SK-N-SH (cell line): ENCODE data around the gene PBX1. TPM values are rescaled to one million over a fixed set of nuclear protein-coding genes. Genes with fewer than 3 reads are reported as not detected.
"Not testable (repeated sequence)": the region's sequence is repeated elsewhere in the genome, so short reads cannot be mapped to it uniquely, and the experiment has no call there.

Source experiments
- CTCF ChIA-PET: fragments of 300-600, 350-600 bp; formaldehyde crosslinking; extraction: SDS; loops from one replicate; lab custom pipeline; 2021; lab: Yijun Ruan, JAX
- POLR2A ChIA-PET: fragments of 350-600 bp; sonication (Branson Sonifier 250); formaldehyde crosslinking; extraction: SDS; loops from one replicate; lab custom pipeline; 2020; ENCODE audit warnings: antibody characterized with exemption, inconsistent platforms; lab: Yijun Ruan, JAX
- DNase-seq: peaks from one replicate; pipeline ENCODE4 v3.0.0; 2012
- H2AFZ ChIP-seq: fragments of 200-600 bp; sonication (generic); 2 replicates; pipeline ENCODE4 v1.8.1; 2016; ENCODE audit warnings: antibody characterized with exemption, mild to moderate bottlenecking, low read depth
- H3F3A ChIP-seq: fragments of 200-600 bp; sonication (generic); replicated peaks from 2 replicates; pipeline ENCODE3; 2016; ENCODE audit warnings: antibody characterized with exemption, mild to moderate bottlenecking; ENCODE audit not compliant: insufficient read depth
- H3K27ac ChIP-seq, 2 experiments: fragments of 200-500 bp in 1 of 2; fragments of 200-600 bp in 1 of 2; sonication (Bioruptor generic) in 1 of 2; sonication (generic), shearing (Covaris generic) in 1 of 2; 2 replicates each; pipeline versions ENCODE4 v1.5.1 to v1.6.1; 2014 to 2016; ENCODE audit warnings: low read depth in 2 of 2, inconsistent platforms in 1 of 2, low read length in 1 of 2, mild to moderate bottlenecking in 1 of 2, mixed read lengths in 1 of 2
- H3K27me3 ChIP-seq: fragments of 200-600 bp; sonication (generic), shearing (Covaris generic); 2 replicates; pipeline ENCODE4 v1.6.1; 2016; ENCODE audit warnings: mixed run types; ENCODE audit not compliant: insufficient read depth
- H3K36me3 ChIP-seq, 2 experiments: fragments of 200-500 bp in 1 of 2; fragments of 200-600 bp in 1 of 2; sonication (Bioruptor generic) in 1 of 2; sonication (generic) in 1 of 2; replicated peaks in 1 of 2; 2 replicates each; pipeline versions ENCODE3 to v1.5.1; 2014 to 2016; ENCODE audit warnings: low read length in 1 of 2, mild to moderate bottlenecking in 1 of 2; ENCODE audit not compliant: insufficient read depth in 2 of 2, control insufficient read depth in 1 of 2
- H3K4me1 ChIP-seq, 2 experiments: fragments of 200-500 bp in 1 of 2; fragments of 200-600 bp in 1 of 2; sonication (Bioruptor generic) in 1 of 2; sonication (generic), shearing (Covaris generic) in 1 of 2; 2 replicates each; pipeline versions ENCODE4 v1.5.1 to v1.6.1; 2014 to 2016; ENCODE audit warnings: low read depth in 1 of 2, low read length in 1 of 2, mixed run types in 1 of 2; ENCODE audit not compliant: insufficient read depth in 2 of 2, control insufficient read depth in 1 of 2
- H3K4me2 ChIP-seq: fragments of 200-600 bp; sonication (generic), shearing (Covaris generic); 2 replicates; pipeline ENCODE4 v1.6.1; 2017; ENCODE audit warnings: mixed run types
- H3K4me3 ChIP-seq, 2 experiments: fragments of 200-500 bp in 1 of 2; fragments of 200-600 bp in 1 of 2; sonication (Bioruptor generic) in 1 of 2; sonication (generic), shearing (Covaris generic) in 1 of 2; 2 replicates each; pipeline versions ENCODE4 v1.5.1 to v1.8.1; 2014 to 2016; ENCODE audit warnings: low read depth in 2 of 2, inconsistent platforms in 1 of 2, low read length in 1 of 2, mild to moderate bottlenecking in 1 of 2, mixed read lengths in 1 of 2, moderate library complexity in 1 of 2
- H3K79me2 ChIP-seq: fragments of 200-600 bp; sonication (generic); 2 replicates; pipeline ENCODE4 v1.8.1; 2017; ENCODE audit warnings: mild to moderate bottlenecking; ENCODE audit not compliant: insufficient read depth
- H3K9ac ChIP-seq: fragments of 200-600 bp; sonication (generic); 2 replicates; pipeline ENCODE4 v1.6.1; 2017; ENCODE audit warnings: mixed run types
- H3K9me2 ChIP-seq: fragments of 200-600 bp; sonication (generic); 2 replicates; pipeline ENCODE4 v1.6.1; 2017; ENCODE audit warnings: mixed run types
- H3K9me3 ChIP-seq: fragments of 200-600 bp; sonication (generic); 2 replicates; pipeline ENCODE4 v1.6.1; 2017; ENCODE audit warnings: mixed run types, mild to moderate bottlenecking, moderate library complexity
- H4K20me1 ChIP-seq: fragments of 200-600 bp; sonication (generic); 2 replicates; pipeline ENCODE4 v1.6.1; 2017; ENCODE audit warnings: mild to moderate bottlenecking, mixed run types; ENCODE audit not compliant: insufficient read depth
- CTCF ChIP-seq: fragments of 200-600 bp; sonication (generic); IDR thresholded peaks from 2 replicates; pipeline ENCODE4 v1.6.1; 2017; ENCODE audit warnings: antibody characterized with exemption, mild to moderate bottlenecking, moderate library complexity
- ELF1 ChIP-seq: IDR thresholded peaks from 2 replicates; pipeline ENCODE4 v1.4.0; 2012
- EP300 ChIP-seq, 2 experiments: IDR thresholded peaks; 2 replicates each; pipeline versions ENCODE4 v1.4.0 to v1.6.1; 2012; ENCODE audit warnings: borderline replicate concordance in 1 of 2, low read depth in 1 of 2, low read length in 1 of 2
- EZH2phosphoT487 ChIP-seq: fragments of 200-600 bp; sonication (generic); IDR thresholded peaks from 2 replicates; pipeline ENCODE4 v1.6.1; 2017; ENCODE audit warnings: low read depth, mixed run types, mild to moderate bottlenecking, antibody characterized with exemption, moderate library complexity, borderline replicate concordance
- FOXJ3 ChIP-seq: sonication (generic); formaldehyde crosslinking; IDR thresholded peaks from 2 replicates; pipeline ENCODE4 v1.5.1; 2020; ENCODE audit warnings: mild to moderate bottlenecking, missing genetic modification reagents
- FOXM1 ChIP-seq: IDR thresholded peaks from 2 replicates; pipeline ENCODE4 v1.4.0; 2012; ENCODE audit warnings: low read depth, mild to moderate bottlenecking
- IRF3 ChIP-seq: fragments of 150-350 bp; IDR thresholded peaks from 2 replicates; pipeline ENCODE4 v1.6.1; 2016; ENCODE audit warnings: mild to moderate bottlenecking, low read depth, low read length
- JUND ChIP-seq: IDR thresholded peaks from 2 replicates; pipeline ENCODE4 v1.4.0; 2012
- MEF2A ChIP-seq: IDR thresholded peaks from 2 replicates; pipeline ENCODE4 v1.4.0; 2012; ENCODE audit warnings: low read depth, borderline replicate concordance
- NFIC ChIP-seq: IDR thresholded peaks from 2 replicates; pipeline ENCODE4 v1.4.0; 2012; ENCODE audit warnings: borderline replicate concordance
- POLR2AphosphoS5 ChIP-seq: IDR thresholded peaks from 2 replicates; pipeline ENCODE4 v1.6.1; 2012; ENCODE audit warnings: low read depth, low read length
- RAD21 ChIP-seq: IDR thresholded peaks from 2 replicates; pipeline ENCODE4 v1.6.1; 2012; ENCODE audit warnings: mild to moderate bottlenecking, low read length
- RCOR1 ChIP-seq: fragments of 150-350 bp; IDR thresholded peaks from 2 replicates; pipeline ENCODE4 v1.6.1; 2017; ENCODE audit warnings: antibody characterized with exemption, low read length
- RXRA ChIP-seq: IDR thresholded peaks from 2 replicates; pipeline ENCODE4 v1.4.0; 2012; ENCODE audit warnings: low read depth, mild to moderate bottlenecking, borderline replicate concordance
- TCF12 ChIP-seq: IDR thresholded peaks from 2 replicates; pipeline ENCODE4 v1.4.0; 2012
- YY1 ChIP-seq: IDR thresholded peaks from 2 replicates; pipeline ENCODE4 v1.4.0; 2012; ENCODE audit warnings: low read depth, mild to moderate bottlenecking
- ZBTB33 ChIP-seq: IDR thresholded peaks from 2 replicates; pipeline ENCODE4 v1.4.0; 2012; ENCODE audit warnings: low read depth, borderline replicate concordance
- WGBS: methylation state at CpG from one replicate; pipeline ENCODE4 v1.1.6; 2017; ENCODE audit warnings: low lambda C conversion rate; 5-methylcytosine and 5-hydroxymethylcytosine counted together
- polyA plus RNA-seq, 3 experiments: library from polyadenylated mRNA; depleted of rRNA; stranded (reverse); fragments of >200 nt; gene quantifications; 2 replicates each; pipeline ENCODE4 v1.2.3, GENCODE V29; 2012

PBX1 gene
- polyA plus RNA-seq, 1 of the 3 experiments (the other 2 are of a cell fraction) = 27.0 TPM

- TF ChIP-seq POLR2AphosphoS5 = no peak
Measured at GRCh38 chr1:164524810-164525209, 34.2 kb upstream of the PBX1 start (continued).

- 79% methylated on average over 5 of the region's 5 CpGs for WGBS
- Histone ChIP-seq H3K4me1 (no peaks in the 10 kb centered on the region), H3F3A (no peaks in the 10 kb centered on the region), H3K79me2 (no peaks in the 10 kb centered on the region), H3K4me2 (no peak overlapping the region), H2AFZ (no peak overlapping the region), H3K9me3 (no peaks in the 10 kb centered on the region), H3K9me2 (no peaks in the 10 kb centered on the region), H4K20me1 (no peaks in the 10 kb centered on the region), H3K27ac (no peak overlapping the region), H3K4me3 (no peak overlapping the region), H3K36me3 (no peaks in the 10 kb centered on the region), H3K27me3 (no peaks in the 10 kb centered on the region), H3K9ac (no peak overlapping the region)
- CTCF ChIA-PET = no interaction called here
- POLR2A ChIA-PET = no interaction called here
- no peak for TF ChIP-seq EZH2phosphoT487
- TF ChIP-seq RXRA = no peak
- TF ChIP-seq FOXM1 = no peak
- TF ChIP-seq NFIC = no peak
- TF ChIP-seq YY1 = no peak
- TF ChIP-seq ZBTB33 = no peak
- TF ChIP-seq FOXJ3 (CRISPR knock-in tag) = no peak
- TF ChIP-seq TCF12 = no peak
- no peak for TF ChIP-seq EP300 (IDR thresholded peaks at IDR 0.05; ENCODE audit: borderline replicate concordance in 1 of 2, low read depth in 1 of 2, low read length in 1 of 2)
- TF ChIP-seq ELF1 = no peak
- TF ChIP-seq JUND = no peak
- no peak for TF ChIP-seq IRF3
- no peak for TF ChIP-seq RCOR1
- no peak for TF ChIP-seq MEF2A
- no peak for TF ChIP-seq CTCF
- no peak for TF ChIP-seq RAD21
- TF ChIP-seq, all 33 proteins: peak for 0
- no peak for DNase-seq
Measured at GRCh38 chr1:164534863-164535610, 23.9 kb upstream of the PBX1 start.

GRCh38 chr1:164552463-164552988 lies 6.5 kb upstream of the PBX1 start:
- H3K9me2 ChIP-seq, H4K20me1 ChIP-seq, DNase-seq, H3K36me3 ChIP-seq, H2AFZ ChIP-seq, H3K9me3 ChIP-seq, POLR2A ChIA-PET, H3K27ac ChIP-seq, H3K79me2 ChIP-seq, H3K4me3 ChIP-seq, H3K4me2 ChIP-seq, CTCF ChIA-PET, H3K4me1 ChIP-seq, H3F3A ChIP-seq, H3K9ac ChIP-seq, H3K27me3 ChIP-seq: not testable (repeated sequence)
- WGBS = 75% methylated on average over 8 of the region's 8 CpGs
